Rectal smooth muscle tissue (tissue), 1 donor: Measurements from ENCODE around the gene MUSTN1.
A peak's percentile ranks its signal among the peaks of the same experiment; 100 is the strongest.

Source experiments
- H3K27ac ChIP-seq: one replicate; pipeline ENCODE4 v1.7.0; 2013; ENCODE audit warnings: low read depth, low read length, inconsistent platforms
- H3K27me3 ChIP-seq: one replicate; pipeline ENCODE4 v1.7.0; 2013; ENCODE audit warnings: low read length; ENCODE audit not compliant: control insufficient read depth, insufficient read depth
- H3K36me3 ChIP-seq: one replicate; pipeline ENCODE4 v1.7.0; 2013; ENCODE audit warnings: low read length; ENCODE audit not compliant: control insufficient read depth, insufficient read depth
- H3K4me1 ChIP-seq: one replicate; pipeline ENCODE4 v1.7.0; 2013; ENCODE audit warnings: low read length; ENCODE audit not compliant: control insufficient read depth, insufficient read depth
- H3K4me3 ChIP-seq: one replicate; pipeline ENCODE4 v1.7.0; 2013; ENCODE audit warnings: low read length
- H3K9ac ChIP-seq: one replicate; pipeline ENCODE4 v1.7.0; 2013; ENCODE audit warnings: low read length

The MUSTN1 gene

DNA sequence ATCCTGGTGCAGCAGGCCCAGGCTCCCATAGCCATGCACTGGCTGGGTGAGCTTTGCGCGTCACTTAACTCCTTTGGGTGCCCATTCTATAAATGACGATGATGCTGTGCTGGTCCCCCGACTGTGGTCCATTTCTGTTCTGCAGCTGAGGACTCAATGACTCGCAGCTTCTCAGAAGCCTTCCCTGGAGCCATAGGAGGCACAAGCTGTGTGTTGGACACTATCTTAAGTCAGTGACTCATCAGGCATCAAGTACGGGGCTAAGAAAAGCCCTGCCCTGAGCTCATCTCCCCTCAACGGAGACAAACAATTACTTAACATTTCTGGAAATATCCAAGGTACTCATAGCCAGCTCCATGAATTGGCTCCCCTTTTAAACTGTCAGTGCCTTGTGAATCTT, 13.8 kb upstream of the MUSTN1 start:
- no peak overlapping the region for H3K4me3 ChIP-seq
- peaks cover 15% of the 10 kb centered on the region for H3K4me1 ChIP-seq
- peak overlapping the region; percentile 71 for H3K27ac ChIP-seq
- H3K27me3 ChIP-seq = no peaks in the 10 kb centered on the region
- H3K36me3 ChIP-seq = peaks cover 14% of the 10 kb centered on the region
- no peak overlapping the region for H3K9ac ChIP-seq

GRCh38 chr3:52847726-52848125, 12.9 kb upstream of the MUSTN1 start:
- no peaks in the 10 kb centered on the region for H3K27me3 ChIP-seq
- peaks cover 15% of the 10 kb centered on the region for H3K4me1 ChIP-seq
- H3K4me3 ChIP-seq = no peak overlapping the region
- H3K36me3 ChIP-seq = peaks cover 14% of the 10 kb centered on the region
- H3K9ac ChIP-seq = no peak overlapping the region
- H3K27ac ChIP-seq = no peak overlapping the region

- H3K9ac ChIP-seq = no peak overlapping the region
- peaks cover 11% of the 10 kb centered on the region for H3K36me3 ChIP-seq
- H3K4me1 ChIP-seq = peaks cover 15% of the 10 kb centered on the region
- no peak overlapping the region for H3K27ac ChIP-seq
- no peak overlapping the region for H3K4me3 ChIP-seq
- no peaks in the 10 kb centered on the region for H3K27me3 ChIP-seq
Measured at GRCh38 chr3:52847241-52847640, 12.4 kb upstream of the MUSTN1 start.

DNA sequence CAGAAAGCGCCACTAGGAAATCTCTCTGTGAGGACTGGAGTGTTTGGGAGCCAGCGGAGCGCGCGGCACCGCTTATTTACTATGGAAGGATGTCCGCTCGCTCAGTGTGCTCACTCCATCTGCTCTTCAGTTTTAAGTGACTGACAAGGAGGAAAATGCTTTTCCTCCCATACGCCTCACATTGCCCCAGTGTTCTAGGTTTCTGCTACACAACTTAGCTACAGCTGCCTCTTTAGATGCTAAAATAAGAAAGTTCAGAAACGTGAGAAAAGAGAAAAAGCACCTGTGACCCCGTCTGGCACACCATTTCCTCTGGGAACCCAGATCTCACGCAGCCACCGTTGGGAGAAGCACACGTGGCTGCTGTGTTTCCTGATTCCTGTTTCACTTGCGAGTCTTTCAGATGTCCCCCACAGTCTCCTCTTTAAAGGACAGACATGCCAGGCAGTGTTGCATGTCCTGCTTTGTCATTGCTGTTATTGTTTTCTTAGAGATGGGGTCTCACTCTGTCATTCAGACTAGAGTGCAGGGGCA, 11.7 kb upstream of the MUSTN1 start:
- peaks cover 9% of the 10 kb centered on the region for H3K36me3 ChIP-seq
- no peaks in the 10 kb centered on the region for H3K27me3 ChIP-seq
- H3K27ac ChIP-seq = no peak overlapping the region
- H3K4me1 ChIP-seq = peaks cover 15% of the 10 kb centered on the region
- H3K9ac ChIP-seq = no peak overlapping the region
- no peak overlapping the region for H3K4me3 ChIP-seq

DNA sequence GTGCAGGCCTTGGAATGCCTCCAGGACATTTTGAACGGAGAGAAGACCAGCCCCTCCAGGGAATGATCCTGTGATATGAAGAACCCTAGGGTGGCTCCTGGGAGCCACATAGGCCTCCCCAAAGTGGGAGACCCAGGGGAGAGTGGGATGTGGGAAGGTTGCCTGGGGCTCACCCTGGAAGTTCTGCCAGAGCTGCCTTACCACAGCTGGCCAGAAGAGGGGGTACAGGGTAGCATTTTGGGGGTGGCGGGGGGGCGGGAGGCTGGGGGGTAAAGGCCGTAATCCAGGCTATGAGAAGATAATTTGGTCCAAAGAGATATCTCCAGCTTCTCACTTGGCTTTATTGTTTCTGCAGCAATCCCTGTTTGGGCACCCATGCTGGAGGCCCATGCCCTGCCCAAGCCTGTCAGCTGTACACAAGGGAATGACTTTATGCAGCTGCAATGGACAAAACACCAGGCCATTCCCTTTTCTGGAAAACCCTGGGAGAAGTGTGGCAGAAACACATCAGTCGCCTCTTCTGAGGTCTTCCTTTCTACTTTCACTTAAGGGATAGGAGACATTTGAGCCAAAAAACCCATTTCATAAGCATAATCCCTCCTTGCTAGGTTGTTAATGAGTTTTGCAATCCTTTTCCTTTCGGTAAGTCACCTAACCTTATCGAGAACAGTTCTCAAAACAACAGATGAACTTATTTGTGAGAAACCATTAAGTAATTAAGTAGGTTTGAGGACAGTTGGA, 11.0 kb upstream of the MUSTN1 start:
- Histone ChIP-seq H3K9ac (no peak overlapping the region), H3K36me3 (peaks cover 11% of the 10 kb centered on the region), H3K27me3 (no peaks in the 10 kb centered on the region), H3K4me1 (peaks cover 15% of the 10 kb centered on the region), H3K27ac (peak overlapping the region; percentile 76), H3K4me3 (peak overlapping the region; percentile 19)

DNA sequence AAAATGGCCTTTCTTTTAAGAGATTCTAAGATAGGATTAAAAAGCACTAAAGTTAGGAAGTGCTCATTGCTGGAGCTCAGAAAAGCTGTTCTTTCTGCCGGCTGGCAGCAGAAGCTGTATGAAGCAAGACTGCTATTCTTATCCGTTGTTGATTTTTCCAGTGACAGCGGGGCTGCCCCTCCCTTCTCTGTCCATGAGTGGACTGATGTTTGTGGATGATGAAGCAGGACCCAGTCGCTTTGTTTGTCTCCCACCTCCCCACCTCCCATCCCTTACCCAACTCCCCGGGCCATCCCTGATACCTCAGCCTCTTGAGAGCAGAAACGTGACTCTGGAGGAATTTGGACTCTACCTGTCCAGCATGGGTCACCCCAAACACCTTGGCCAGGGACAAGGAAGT, 10.3 kb upstream of the MUSTN1 start:
- H3K9ac ChIP-seq = no peak overlapping the region
- H3K27ac ChIP-seq = peak overlapping the region; percentile 76
- H3K36me3 ChIP-seq = peaks cover 11% of the 10 kb centered on the region
- H3K27me3 ChIP-seq = no peaks in the 10 kb centered on the region
- H3K4me3 ChIP-seq = peak overlapping the region; percentile 19
- H3K4me1 ChIP-seq = peaks cover 15% of the 10 kb centered on the region

DNA sequence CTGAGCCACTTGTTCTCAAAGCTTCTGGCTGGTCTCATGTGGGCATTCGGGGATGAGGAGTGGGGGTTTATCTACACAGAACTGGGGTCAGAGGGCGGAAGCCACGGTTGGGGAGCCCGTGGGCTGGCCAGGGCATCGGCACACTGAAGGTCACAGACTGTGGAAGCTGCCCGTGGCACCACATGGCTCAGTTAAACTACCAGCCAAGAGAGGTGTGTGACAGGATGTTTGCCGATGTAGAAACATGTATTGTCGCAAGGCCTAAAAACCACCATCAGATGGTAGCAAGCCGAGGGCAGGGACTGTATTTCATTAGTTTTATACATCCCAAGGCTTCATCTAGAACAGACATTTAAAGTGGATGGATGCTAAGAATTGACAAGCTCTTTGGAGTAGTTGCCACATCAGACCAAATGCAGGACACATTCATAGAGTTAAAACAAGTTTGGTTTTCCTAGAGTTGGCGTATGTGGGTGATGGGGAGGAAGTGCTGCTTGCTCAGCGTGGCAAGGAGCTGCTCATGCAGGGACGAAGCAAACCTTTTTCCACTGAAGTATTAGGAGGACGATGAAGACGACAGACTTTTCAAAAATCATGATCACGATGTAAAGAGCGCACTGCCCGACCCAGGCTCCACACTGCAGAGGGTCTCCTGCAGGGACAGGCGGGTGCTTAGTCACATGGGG, 9.6 kb upstream of the MUSTN1 start:
- no peak overlapping the region for H3K9ac ChIP-seq
- H3K4me3 ChIP-seq = no peak overlapping the region
- peaks cover 6% of the 10 kb centered on the region for H3K36me3 ChIP-seq
- peaks cover 15% of the 10 kb centered on the region for H3K4me1 ChIP-seq
- no peaks in the 10 kb centered on the region for H3K27me3 ChIP-seq
- H3K27ac ChIP-seq = peak overlapping the region; percentile 76

DNA sequence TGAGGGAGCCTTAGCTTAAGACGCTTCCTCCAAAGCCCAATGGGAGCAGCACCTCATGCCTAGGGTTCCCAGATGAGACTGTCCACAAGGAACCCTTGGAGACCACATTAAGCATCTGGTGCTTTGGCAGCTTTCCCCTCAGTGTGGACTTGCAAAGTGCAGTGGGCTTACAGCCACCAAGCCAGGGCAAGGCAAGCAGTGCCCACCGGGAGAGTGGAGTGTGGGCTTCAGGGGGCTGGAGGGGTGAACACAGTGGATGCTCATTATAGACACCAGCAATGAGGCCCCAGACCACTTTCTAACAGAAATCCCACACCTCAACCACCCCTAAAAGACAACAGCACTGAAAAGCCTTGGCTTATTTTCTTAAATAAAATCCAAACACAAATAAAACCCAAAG, 9.1 kb upstream of the MUSTN1 start:
- H3K4me1 ChIP-seq = peaks cover 15% of the 10 kb centered on the region
- H3K9ac ChIP-seq = no peak overlapping the region

GRCh38 chr3:52843108-52843865, 8.5 kb upstream of the MUSTN1 start:
- no peak overlapping the region for H3K4me3 ChIP-seq
- peaks cover 9% of the 10 kb centered on the region for H3K36me3 ChIP-seq
- H3K27ac ChIP-seq = no peak overlapping the region
- no peak overlapping the region for H3K9ac ChIP-seq
- peaks cover 12% of the 10 kb centered on the region for H3K4me1 ChIP-seq
- no peaks in the 10 kb centered on the region for H3K27me3 ChIP-seq

More for the DNA sequence above, 9.1 kb upstream of the MUSTN1 start:
- Histone ChIP-seq H3K4me3 (no peak overlapping the region), H3K36me3 (peaks cover 9% of the 10 kb centered on the region), H3K27ac (peak overlapping the region; percentile 76), H3K27me3 (no peaks in the 10 kb centered on the region)

- H3K4me1 ChIP-seq = peaks cover 10% of the 10 kb centered on the region
- no peak overlapping the region for H3K4me3 ChIP-seq
- H3K36me3 ChIP-seq = peaks cover 9% of the 10 kb centered on the region
- no peak overlapping the region for H3K27ac ChIP-seq
- H3K27me3 ChIP-seq = no peaks in the 10 kb centered on the region
- H3K9ac ChIP-seq = no peak overlapping the region
Measured at GRCh38 chr3:52842424-52842823, 7.6 kb upstream of the MUSTN1 start.

GRCh38 chr3:52841981-52842340, 7.1 kb upstream of the MUSTN1 start:
- Histone ChIP-seq H3K36me3 (peaks cover 9% of the 10 kb centered on the region), H3K4me1 (peaks cover 10% of the 10 kb centered on the region), H3K9ac (no peak overlapping the region), H3K27me3 (no peaks in the 10 kb centered on the region), H3K27ac (no peak overlapping the region), H3K4me3 (no peak overlapping the region)

- Histone ChIP-seq H3K4me3 (no peak overlapping the region), H3K27ac (no peak overlapping the region), H3K27me3 (no peaks in the 10 kb centered on the region), H3K9ac (no peak overlapping the region), H3K36me3 (peaks cover 9% of the 10 kb centered on the region), H3K4me1 (peaks cover 10% of the 10 kb centered on the region)
Measured at GRCh38 chr3:52841211-52841980, 6.6 kb upstream of the MUSTN1 start.
